HCT116 (cell line): ENCODE measurements around the gene IFT74. TPM values are rescaled to one million over a fixed set of nuclear protein-coding genes. Genes with fewer than 3 reads are reported as not detected.

Source experiments
- ATAC-seq: fragments of 200-7000 bp; cut with Tn5 transposase; 2 replicates; pipeline ENCODE4 v1.9.1; 2020; ENCODE audit warnings: mild to moderate bottlenecking, moderate library complexity
- BruUV-seq: library from RNA; stranded (reverse); fragments of 400-500 nt; replicated peaks from 2 replicates; lab custom pipeline; 2021; lab: Mats Ljungman, UMichigan
- CTCF ChIA-PET: fragments of 300-600 bp; sonication (Branson Sonifier 250); formaldehyde crosslinking; loops from one replicate; lab custom pipeline; 2021; ENCODE audit warnings: antibody characterized with exemption; lab: Charles Lee
- POLR2A ChIA-PET: fragments of 300-600, 350-600 bp; sonication (Branson Sonifier 250); formaldehyde crosslinking; loops from one replicate; lab custom pipeline; 2021; ENCODE audit warnings: antibody characterized with exemption; lab: Charles Lee
- RAD21 ChIA-PET, 2 experiments: fragments of 300-600 bp; sonication (Branson Sonifier 250); formaldehyde crosslinking; loops; one replicate each; lab custom pipeline; 2023; ENCODE audit warnings: low total read pairs in 2 of 2; ENCODE audit not compliant: uncharacterized antibody in 2 of 2, unreplicated experiment in 2 of 2, low non-redundant PET in 1 of 2; lab: Charles Lee
- DNase-seq: peaks from one replicate; pipeline ENCODE4 v3.0.0-alpha.2; 2010; ENCODE audit warnings: low read depth, low spot score
- H2AFZ ChIP-seq: fragments of 200-600 bp; shearing (Covaris generic), sonication (generic); 2 replicates; pipeline ENCODE4 v1.6.1; 2017; ENCODE audit warnings: low read depth, mixed run types, mixed read lengths, antibody characterized with exemption, low read length; ENCODE audit not compliant: poor library complexity, severe bottlenecking
- H3K27ac ChIP-seq: 2 replicates; pipeline ENCODE4 v1.5.1; 2012; ENCODE audit warnings: low read depth, low read length
- H3K27me3 ChIP-seq: fragments of 200-600 bp; sonication (generic); 2 replicates; pipeline ENCODE4 v1.6.1; 2016; ENCODE audit warnings: mixed run types, low read length, mixed read lengths; ENCODE audit not compliant: insufficient read depth
- H3K36me3 ChIP-seq, 2 experiments: fragments of 200-500 bp in 1 of 2; fragments of 200-600 bp in 1 of 2; sonication (Bioruptor generic) in 1 of 2; sonication (generic) in 1 of 2; 2 replicates each; pipeline versions ENCODE4 v1.5.1 to v1.6.1; 2014 to 2016; ENCODE audit warnings: low read length in 2 of 2, inconsistent platforms in 1 of 2, mixed read lengths in 1 of 2, mixed run types in 1 of 2; ENCODE audit not compliant: insufficient read depth in 2 of 2, control insufficient read depth in 1 of 2
- H3K4me1 ChIP-seq, 2 experiments: fragments of 200-600 bp in 1 of 2; sonication (generic) in 1 of 2; 2 replicates each; pipeline versions ENCODE4 v1.5.1 to v1.6.1; 2012 to 2017; ENCODE audit warnings: low read length in 2 of 2, inconsistent platforms in 1 of 2, mild to moderate bottlenecking in 1 of 2, mixed read lengths in 1 of 2, mixed run types in 1 of 2, moderate library complexity in 1 of 2; ENCODE audit not compliant: insufficient read depth in 2 of 2, control insufficient read depth in 1 of 2
- H3K4me2 ChIP-seq: fragments of 200-600 bp; sonication (generic); 2 replicates; pipeline ENCODE4 v1.6.1; 2017; ENCODE audit warnings: mixed run types, low read length, mixed read lengths
- H3K4me3 ChIP-seq, 2 experiments: fragments of 200-600 bp in 1 of 2; sonication (generic) in 1 of 2; replicated peaks in 1 of 2; 2 replicates each; pipeline ENCODE4 v1.5.1; 2011 to 2016; ENCODE audit warnings: low read length in 2 of 2, control low read depth in 1 of 2, low read depth in 1 of 2, mild to moderate bottlenecking in 1 of 2, mixed read lengths in 1 of 2, mixed run types in 1 of 2
- H3K79me2 ChIP-seq: fragments of 200-600 bp; sonication (generic); 2 replicates; pipeline ENCODE4 v1.6.1; 2017; ENCODE audit warnings: mild to moderate bottlenecking, mixed run types, low read length, moderate library complexity, mixed read lengths; ENCODE audit not compliant: insufficient read depth
- H3K9ac ChIP-seq: fragments of 200-600 bp; sonication (generic); 2 replicates; pipeline ENCODE4 v1.6.1; 2016; ENCODE audit warnings: low read length, mixed read lengths
- H3K9me2 ChIP-seq: fragments of 200-600 bp; sonication (generic), shearing (Covaris generic); 2 replicates; pipeline ENCODE4 v1.6.1; 2017; ENCODE audit warnings: mixed run types, mild to moderate bottlenecking, moderate library complexity; ENCODE audit not compliant: insufficient read depth
- H3K9me3 ChIP-seq, 2 experiments: fragments of 200-500 bp in 1 of 2; fragments of 200-600 bp in 1 of 2; sonication (Bioruptor generic) in 1 of 2; sonication (generic) in 1 of 2; 2 replicates each; pipeline ENCODE4 v1.6.1; 2014 to 2017; ENCODE audit warnings: low read length in 2 of 2, mixed read lengths in 2 of 2, inconsistent platforms in 1 of 2, low read depth in 1 of 2, mild to moderate bottlenecking in 1 of 2, mixed run types in 1 of 2, moderate library complexity in 1 of 2; ENCODE audit not compliant: control insufficient read depth in 1 of 2, insufficient read depth in 1 of 2
- H4K20me1 ChIP-seq: fragments of 200-600 bp; sonication (generic), shearing (Covaris generic); 2 replicates; pipeline ENCODE4 v1.6.1; 2017; ENCODE audit warnings: mixed run types, mild to moderate bottlenecking, moderate library complexity; ENCODE audit not compliant: insufficient read depth
- CBX3 ChIP-seq: IDR thresholded peaks from 2 replicates; pipeline ENCODE4 v1.6.1; 2012; ENCODE audit warnings: low read depth
- CEBPB ChIP-seq: IDR thresholded peaks from 2 replicates; pipeline ENCODE4 v1.6.1; 2012; ENCODE audit warnings: low read depth
- EGR1 ChIP-seq: IDR thresholded peaks from 2 replicates; pipeline ENCODE4 v1.6.1; 2012; ENCODE audit warnings: low read depth
- ELF1 ChIP-seq: IDR thresholded peaks from 2 replicates; pipeline ENCODE4 v1.6.1; 2012; ENCODE audit warnings: low read depth, borderline replicate concordance
- EZH2 ChIP-seq: fragments of 200-600 bp; sonication (generic); IDR thresholded peaks from 2 replicates; pipeline ENCODE4 v1.6.1; 2017; ENCODE audit warnings: antibody characterized with exemption, mixed run types
- EZH2phosphoT487 ChIP-seq: fragments of 200-600 bp; IDR thresholded peaks from 2 replicates; pipeline ENCODE4 v1.6.1; 2018; ENCODE audit warnings: antibody characterized with exemption, borderline replicate concordance
- FOSL1 ChIP-seq: IDR thresholded peaks from 2 replicates; pipeline ENCODE4 v1.6.1; 2012; ENCODE audit warnings: low read depth
- MAX ChIP-seq: IDR thresholded peaks from 2 replicates; pipeline ENCODE4 v1.6.1; 2012
- POLR2AphosphoS5 ChIP-seq: IDR thresholded peaks from 2 replicates; pipeline ENCODE4 v1.6.1; 2011; ENCODE audit warnings: mild to moderate bottlenecking, low read depth, low read length, moderate library complexity
- RAD21 ChIP-seq: IDR thresholded peaks from 2 replicates; pipeline ENCODE4 v1.6.1; 2012; ENCODE audit warnings: low read depth, mild to moderate bottlenecking
- REST ChIP-seq: IDR thresholded peaks from 2 replicates; pipeline ENCODE4 v1.6.1; 2012; ENCODE audit warnings: low read depth
- SIN3A ChIP-seq: IDR thresholded peaks from 2 replicates; pipeline ENCODE4 v1.6.1; 2012; ENCODE audit warnings: low read depth
- SRF ChIP-seq: IDR thresholded peaks from 2 replicates; pipeline ENCODE4 v1.6.1; 2012; ENCODE audit warnings: low read depth
- TCF7L2 ChIP-seq: IDR thresholded peaks from 2 replicates; pipeline ENCODE4 v1.7.0; 2011; ENCODE audit warnings: borderline replicate concordance, inconsistent platforms; ENCODE audit not compliant: insufficient read depth, insufficient read length; ENCODE audit errors: extremely low read depth
- YY1 ChIP-seq: IDR thresholded peaks from 2 replicates; pipeline ENCODE4 v1.6.1; 2011; ENCODE audit warnings: low read length, low read depth, moderate library complexity, mild to moderate bottlenecking; ENCODE audit not compliant: insufficient replicate concordance; ENCODE audit errors: extremely low read depth
- ZFX ChIP-seq: fragments of 450-650 bp; IDR thresholded peaks from 2 replicates; pipeline ENCODE4 v1.6.1; 2017
- ZNF274 ChIP-seq: fragments of 200-500 bp; sonication (Bioruptor generic); IDR thresholded peaks from 2 replicates; pipeline ENCODE4 v1.6.1; 2014; ENCODE audit warnings: mild to moderate bottlenecking, low read depth, low read length, inconsistent platforms
- intact Hi-C: fragments of 100-400 bp; cut with micrococcal nuclease; formaldehyde crosslinking; loops from 2 replicates; pipeline ENCODE4 v1.10.0; 2022
- total RNA-seq: library from RNA; stranded (reverse); gene quantifications from one replicate; pipeline ENCODE4 v1.2.1, GENCODE V29; 2021; ENCODE audit not compliant: unreplicated experiment
- TF ChIP-seq, protein P1 (sequence below), 3 experiments: fragments of 200-600 bp in 1 of 3; sonication (generic) in 1 of 3; IDR thresholded peaks in 2 of 3; conservative IDR thresholded peaks in 1 of 3; 2 replicates each; pipeline ENCODE4 v1.5.1; 2012 to 2017; ENCODE audit warnings: low read depth in 2 of 3, low read length in 2 of 3, antibody characterized with exemption in 1 of 3, borderline replicate concordance in 1 of 3, control low read depth in 1 of 3, mild to moderate bottlenecking in 1 of 3, mixed read lengths in 1 of 3, mixed run types in 1 of 3, moderate library complexity in 1 of 3; ENCODE audit not compliant: insufficient read depth in 1 of 3
- TF ChIP-seq, protein P2 (sequence below): IDR thresholded peaks from 2 replicates; pipeline ENCODE4 v1.6.1; 2012

The IFT74 gene
- total RNA-seq, 1 experiment from 2014 or later = 18.2 TPM

- no peaks in the 10 kb centered on the region for H3K36me3 ChIP-seq
- peaks cover 7% of the 10 kb centered on the region for H3K79me2 ChIP-seq
- H3K4me3 ChIP-seq = no peak overlapping the region
- ChIA-PET POLR2A (no interaction called here), CTCF (no interaction called here), RAD21 (no interaction called here)
- H3K9ac ChIP-seq = no peak overlapping the region
- no peaks in the 10 kb centered on the region for H3K27me3 ChIP-seq
- TF ChIP-seq EGR1 (no peak), SRF (no peak), MAX (no peak), ZFX (no peak), POLR2AphosphoS5 (no peak), TCF7L2 (no peak), CBX3 (no peak), REST (no peak), ELF1 (no peak), FOSL1 (no peak), EZH2phosphoT487 (no peak), RAD21 (no peak), SIN3A (no peak), EZH2 (no peak), CEBPB (no peak), ZNF274 (no peak), YY1 (no peak)
- TF ChIP-seq, protein P1, sequence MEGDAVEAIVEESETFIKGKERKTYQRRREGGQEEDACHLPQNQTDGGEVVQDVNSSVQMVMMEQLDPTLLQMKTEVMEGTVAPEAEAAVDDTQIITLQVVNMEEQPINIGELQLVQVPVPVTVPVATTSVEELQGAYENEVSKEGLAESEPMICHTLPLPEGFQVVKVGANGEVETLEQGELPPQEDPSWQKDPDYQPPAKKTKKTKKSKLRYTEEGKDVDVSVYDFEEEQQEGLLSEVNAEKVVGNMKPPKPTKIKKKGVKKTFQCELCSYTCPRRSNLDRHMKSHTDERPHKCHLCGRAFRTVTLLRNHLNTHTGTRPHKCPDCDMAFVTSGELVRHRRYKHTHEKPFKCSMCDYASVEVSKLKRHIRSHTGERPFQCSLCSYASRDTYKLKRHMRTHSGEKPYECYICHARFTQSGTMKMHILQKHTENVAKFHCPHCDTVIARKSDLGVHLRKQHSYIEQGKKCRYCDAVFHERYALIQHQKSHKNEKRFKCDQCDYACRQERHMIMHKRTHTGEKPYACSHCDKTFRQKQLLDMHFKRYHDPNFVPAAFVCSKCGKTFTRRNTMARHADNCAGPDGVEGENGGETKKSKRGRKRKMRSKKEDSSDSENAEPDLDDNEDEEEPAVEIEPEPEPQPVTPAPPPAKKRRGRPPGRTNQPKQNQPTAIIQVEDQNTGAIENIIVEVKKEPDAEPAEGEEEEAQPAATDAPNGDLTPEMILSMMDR (IDR thresholded peaks at IDR 0.05 in 2 of 3, conservative IDR thresholded peaks at IDR 0.05 in 1 of 3; ENCODE audit: borderline replicate concordance in 1 of 3, insufficient read depth in 1 of 3, low read depth in 2 of 3, low read length in 2 of 3) = no peak
- TF ChIP-seq, protein P2, sequence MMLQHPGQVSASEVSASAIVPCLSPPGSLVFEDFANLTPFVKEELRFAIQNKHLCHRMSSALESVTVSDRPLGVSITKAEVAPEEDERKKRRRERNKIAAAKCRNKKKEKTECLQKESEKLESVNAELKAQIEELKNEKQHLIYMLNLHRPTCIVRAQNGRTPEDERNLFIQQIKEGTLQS = no peak
- no TSS peak for BruUV-seq
- no peak for DNase-seq
- no peaks in the 10 kb centered on the region for H4K20me1 ChIP-seq
- H3K4me2 ChIP-seq = no peak overlapping the region
- no peak overlapping the region for H3K27ac ChIP-seq
- intact Hi-C loops = no loop called here
- ATAC-seq = no peak
- no peaks in the 10 kb centered on the region for H3K9me3 ChIP-seq
- H2AFZ ChIP-seq = no peak overlapping the region
- H3K4me1 ChIP-seq = peaks cover 9 to 13% of the 10 kb centered on the region in 2 experiments
- H3K9me2 ChIP-seq = no peaks in the 10 kb centered on the region
These were observed 15.5 kb downstream of the IFT74 start for GRCh38 chr9:26971721-26972120.
